IPS-NIHi7 (cell line): ENCODE results near the gene ETV1.

Experiments
- DNase-seq: peaks from one replicate; pipeline ENCODE4 v3.0.0; 2012; ENCODE audit warnings: mixed read lengths; ENCODE audit errors: extremely low spot score

Gene ETV1

DNA sequence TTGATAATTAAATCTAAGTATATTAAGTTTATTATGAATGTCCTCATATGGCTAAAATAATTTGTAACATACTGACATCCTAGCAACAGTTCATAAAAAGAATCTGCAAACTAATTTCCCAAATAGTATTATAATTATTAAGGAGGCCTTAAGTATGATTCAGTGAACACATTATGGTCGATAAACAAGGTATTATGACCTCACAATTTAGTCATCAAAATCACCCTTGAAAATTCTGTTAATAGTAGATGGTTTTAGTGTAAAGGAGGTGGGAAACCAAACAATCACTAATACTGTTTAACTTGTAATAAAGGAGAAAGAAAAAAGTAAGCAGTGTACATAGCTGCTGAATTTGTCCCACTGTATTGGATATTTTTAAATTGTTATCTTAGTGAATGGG, 2.1 kb downstream of the ETV1 start:
- no peak for DNase-seq

DNA sequence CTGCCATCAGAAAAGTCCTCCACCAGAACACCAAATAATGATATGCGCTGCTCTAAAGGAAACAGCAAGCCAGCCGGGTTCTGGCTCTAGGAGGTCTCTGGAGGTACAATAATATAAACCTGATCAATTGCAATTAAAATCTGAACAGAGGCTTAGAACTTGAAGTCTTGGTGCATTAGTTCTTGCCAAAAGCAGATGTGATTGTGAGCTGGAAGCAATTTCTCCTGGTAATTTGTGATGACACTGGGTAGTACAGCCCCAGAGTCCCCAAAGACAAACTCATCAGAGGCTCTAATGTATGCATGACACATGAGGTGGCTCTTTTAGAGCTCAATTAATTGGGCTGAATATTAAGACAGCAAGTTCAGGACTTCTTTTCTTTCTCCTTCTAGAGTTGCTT, 3.3 kb downstream of the ETV1 start:
- DNase-seq: no peak

DNA sequence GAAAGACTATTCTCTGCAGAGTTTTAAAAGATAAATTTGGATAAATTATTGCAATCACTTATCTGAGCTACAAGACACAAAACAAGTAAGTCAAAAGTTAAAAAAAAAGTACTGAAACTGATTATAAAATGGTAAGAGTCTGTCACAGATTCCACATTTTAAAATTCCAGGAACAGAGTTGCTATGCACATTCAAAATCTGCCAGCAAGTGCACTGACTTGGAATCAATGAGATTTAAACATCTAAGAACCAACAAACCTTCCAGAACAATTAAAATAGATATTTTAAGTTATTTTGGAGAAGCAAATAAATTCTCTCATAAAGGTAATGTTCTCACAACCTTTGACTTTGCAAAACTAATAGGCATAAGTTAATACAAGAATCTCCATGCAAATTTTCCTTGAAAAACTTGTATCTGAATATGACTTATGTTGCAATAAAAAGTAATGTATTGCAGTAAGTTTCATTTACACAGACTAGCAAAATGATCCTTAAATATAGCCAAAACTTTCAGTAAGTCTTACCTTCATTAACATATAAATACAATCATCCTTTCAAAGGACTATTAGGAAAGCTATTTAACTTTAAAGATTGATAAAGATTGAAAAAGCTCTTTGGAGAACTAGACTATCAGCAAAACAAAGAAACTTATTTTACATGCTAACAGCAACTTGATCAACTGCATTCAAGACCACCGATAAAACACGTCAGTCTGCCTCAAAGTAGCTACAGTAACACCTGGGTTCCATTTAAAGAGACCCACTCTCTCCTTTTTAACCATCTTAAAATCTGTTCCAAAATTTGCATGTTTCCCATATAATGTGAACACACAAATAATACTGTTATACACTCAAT, 4.4 kb downstream of the ETV1 start:
- DNase-seq: no peak

DNA sequence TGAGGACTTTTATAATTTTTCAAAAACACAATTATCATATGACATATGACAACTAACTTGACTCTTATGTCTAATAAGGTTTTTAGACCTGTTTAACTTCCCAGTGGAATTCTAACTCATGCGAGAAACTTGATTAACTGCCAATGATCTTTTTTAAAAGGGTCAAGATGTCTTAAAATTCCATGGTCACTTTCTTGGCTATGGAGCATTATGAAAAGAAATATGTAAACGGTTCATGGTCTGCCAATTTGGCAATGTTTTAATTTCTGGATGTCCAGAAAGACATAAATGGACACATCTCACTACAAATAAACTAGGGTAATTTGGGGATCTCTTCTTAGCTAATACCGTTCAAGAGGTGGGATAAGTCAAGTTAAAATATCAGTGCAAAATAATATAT, 5.4 kb downstream of the ETV1 start:
- DNase-seq: no peak

DNA sequence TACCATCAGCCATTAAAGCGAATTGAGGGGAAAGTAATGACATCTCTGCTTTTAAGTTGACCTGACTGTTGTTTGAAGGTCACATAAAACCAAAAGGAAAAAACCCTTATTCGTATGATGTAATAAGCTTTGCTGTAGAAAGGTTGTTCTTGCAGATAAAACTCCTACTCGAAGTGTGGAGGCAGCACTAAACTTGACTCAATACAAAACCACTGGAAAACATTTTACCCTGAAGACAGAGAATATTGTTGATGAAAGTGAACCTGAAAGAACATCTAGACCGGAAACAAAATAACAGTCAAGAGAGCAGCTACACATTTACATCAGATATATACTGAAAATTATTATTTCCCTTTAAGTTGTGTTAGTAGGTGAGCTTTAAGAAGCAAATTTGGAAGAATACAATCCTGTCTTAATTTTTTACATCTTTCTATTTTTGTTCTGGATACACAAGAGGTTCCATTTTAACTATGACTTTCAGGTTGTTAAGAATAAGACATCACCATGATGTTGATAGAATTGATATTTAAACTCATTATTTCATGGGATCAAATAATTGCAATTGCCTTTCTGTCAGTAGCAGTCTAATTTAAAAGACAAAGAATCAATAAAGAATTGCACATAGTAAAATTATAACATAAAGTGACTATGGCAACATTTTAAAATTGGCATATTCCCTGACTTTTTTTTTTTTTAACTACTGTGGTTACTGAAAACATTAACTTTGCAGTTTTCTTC, 6.4 kb downstream of the ETV1 start:
- DNase-seq: no peak

DNA sequence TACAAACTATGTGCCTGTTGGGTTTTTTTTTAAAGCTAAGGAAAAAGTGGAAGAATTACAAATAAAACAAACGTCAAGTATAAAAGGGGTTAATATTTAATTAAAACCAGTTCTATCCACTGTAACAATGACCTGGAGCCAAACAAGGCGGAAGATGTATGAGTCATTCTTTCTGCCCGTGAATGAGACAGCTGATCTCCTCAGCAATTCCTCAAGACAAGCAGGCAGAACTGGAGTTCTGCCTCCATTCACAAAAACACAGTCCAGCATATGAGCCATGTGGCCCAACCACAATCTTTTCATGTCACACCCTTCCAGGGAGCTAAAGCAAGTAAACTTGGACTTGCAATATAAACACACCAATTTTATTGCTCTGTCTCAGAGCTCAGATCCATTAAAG, 8.4 kb downstream of the ETV1 start:
- peak; percentile 60 for DNase-seq

DNA sequence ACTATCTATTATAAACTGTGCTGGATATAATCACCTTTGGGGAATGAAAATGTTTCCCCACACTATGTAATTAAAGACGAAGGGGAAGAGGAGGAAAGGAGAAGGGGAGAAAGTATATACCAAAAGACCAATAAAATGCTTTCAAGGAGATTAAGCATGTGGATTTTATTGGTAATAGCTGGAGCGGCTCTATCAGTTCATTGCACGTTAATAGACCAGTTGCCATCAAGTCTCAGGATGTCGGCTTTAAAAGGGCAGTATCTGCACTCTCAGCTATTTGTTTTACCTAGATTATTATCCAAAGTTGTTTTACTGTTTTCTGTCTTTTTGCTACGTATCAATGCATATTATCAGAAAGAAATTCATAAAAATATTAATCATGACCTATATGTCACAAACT, 9.0 kb downstream of the ETV1 start:
- DNase-seq: no peak

DNA sequence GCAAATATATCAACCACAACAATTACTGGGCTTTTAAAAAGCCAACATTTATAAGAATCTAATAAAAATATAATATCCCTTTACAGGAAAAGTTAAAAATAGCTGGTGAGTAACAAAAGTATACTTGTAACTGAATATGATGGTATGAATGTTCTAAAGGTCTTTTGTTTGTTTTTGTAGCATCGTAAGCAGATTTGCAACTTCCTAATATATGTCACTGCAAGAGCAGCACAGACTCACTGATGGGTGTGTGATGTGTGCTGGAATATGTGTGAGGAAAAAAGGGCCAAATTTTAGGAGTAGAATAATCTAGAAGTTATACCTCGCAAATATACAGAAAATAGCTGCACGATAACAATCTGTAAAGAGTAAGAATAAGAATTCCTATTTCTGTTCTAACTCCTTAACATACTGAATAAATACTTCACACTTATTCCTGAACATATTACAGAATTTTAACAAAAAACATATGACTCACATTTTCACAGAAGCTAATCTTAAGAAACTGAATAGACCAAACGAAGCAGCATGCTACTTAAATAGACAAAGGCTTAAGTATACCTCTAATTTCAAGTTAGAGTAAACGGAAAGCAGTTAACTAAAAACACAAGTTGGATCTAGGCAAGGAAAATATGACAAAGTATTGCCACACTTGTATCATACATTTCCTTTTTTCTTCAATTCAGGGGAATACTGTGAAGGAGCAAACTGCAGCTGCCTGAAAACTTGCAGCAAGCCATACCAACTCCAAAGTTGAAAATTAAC, 9.6 kb downstream of the ETV1 start:
- no peak for DNase-seq

DNA sequence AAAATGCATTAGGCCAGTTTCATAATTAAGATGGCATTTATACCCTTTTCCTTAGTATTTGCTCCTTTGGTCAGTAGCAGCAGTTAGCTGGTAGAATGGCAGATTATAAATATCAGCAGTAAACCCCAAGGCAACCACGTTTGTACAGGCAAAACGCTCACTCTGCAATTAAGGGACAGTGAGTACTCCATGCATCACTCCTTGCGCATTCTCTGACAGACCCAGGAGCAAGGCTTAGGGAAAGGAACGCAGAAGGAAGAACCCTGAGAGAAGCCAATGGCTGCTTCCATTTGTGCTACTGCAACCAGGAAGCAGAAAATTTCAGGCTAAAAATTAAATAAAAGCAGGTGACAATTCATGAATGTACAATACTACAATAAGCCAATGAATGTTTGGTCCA, 12.9 kb downstream of the ETV1 start:
- DNase-seq: no peak

DNA sequence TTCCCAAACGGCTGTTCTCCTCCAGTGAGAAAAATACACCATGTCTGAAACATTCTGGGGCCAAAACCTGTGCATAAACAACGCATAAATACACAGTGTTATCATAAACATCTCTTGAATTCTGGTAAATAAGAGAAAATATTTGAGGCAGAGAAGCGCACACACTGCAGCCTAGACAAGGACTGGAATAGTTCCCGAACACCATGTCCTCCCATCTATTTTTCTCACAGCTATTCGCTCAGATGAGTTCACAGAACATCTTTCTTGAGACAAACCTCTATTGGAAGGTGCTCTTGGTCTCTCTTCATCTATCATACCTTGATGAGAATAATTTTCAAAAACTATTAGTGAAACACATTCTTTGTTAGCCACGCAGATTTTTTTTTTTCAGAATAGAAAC, 24.4 kb downstream of the ETV1 start:
- DNase-seq: no peak

DNA sequence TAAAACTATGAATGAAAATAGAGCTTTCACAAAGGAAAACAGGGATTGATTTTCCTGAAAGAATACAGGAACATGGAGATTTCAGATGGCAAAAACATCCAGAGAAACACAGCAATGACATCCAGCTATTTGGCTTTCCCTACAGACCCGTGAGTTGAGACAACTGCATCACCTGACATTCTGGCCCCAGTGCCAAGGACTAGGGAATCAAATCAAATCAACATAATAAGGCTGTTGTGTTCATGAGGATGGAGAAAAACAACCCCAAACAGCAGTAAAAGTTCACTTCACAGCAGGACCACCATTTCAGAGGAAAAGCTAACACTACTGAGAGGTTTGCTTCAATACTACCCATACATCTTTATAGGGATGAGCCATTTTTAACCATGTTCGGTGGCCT, 25.5 kb downstream of the ETV1 start:
- DNase-seq: no peak

DNA sequence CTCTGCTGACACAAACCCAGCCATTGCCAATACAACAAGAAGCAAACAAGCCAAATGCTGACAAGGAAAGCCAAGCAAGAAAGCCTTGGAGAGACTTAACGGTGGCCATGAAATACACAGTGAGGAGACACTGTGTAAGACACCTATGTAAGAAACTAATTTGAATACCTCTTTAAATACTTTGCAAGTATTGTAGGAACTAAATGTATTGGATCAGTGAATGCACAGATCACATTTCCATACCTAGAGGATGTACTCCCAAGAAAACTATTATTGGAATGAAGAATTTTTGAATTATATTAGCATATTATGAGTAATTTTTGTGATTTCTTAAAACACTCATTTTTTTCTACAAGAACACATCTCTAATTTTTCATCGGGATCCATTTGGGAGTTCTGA, 34.0 kb downstream of the ETV1 start:
- no peak for DNase-seq

DNA sequence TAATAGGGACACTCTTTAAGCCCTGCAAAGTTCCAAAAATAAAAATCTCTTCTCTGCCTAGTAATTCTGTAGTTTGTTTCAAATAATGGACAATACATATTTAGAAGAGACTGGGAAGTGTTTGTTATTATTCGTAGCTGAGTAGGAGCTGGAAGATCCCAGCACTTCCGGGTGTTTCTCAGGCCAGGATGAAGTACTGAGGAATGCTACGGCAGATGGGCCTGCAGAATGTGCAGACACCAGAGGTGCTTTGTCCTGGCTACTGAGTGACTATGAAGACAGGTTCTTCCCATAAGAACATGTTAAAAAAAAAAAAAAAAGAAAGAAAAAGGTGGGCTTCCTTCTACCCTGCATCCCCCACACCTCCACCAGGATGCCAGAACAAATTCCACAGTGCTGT, 36.1 kb downstream of the ETV1 start:
- DNase-seq: no peak

DNA sequence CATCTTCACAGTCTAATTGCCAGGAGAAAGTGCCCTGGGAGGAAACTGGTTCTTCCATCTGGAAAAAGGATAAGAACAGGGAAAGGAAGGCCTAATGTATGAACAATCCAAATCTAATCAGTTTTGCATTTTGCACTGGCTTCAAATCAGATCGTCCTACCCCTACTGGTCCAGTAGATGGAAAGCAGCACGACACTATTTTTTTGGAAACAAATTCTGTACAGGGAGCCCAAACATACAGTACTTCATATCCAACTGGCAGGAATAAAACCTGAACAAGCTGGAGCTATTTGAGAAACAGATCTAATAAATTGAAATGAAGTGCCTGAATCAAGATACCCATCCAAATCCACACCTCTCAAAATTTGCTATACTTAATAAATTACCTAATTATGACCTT, 36.5 kb downstream of the ETV1 start:
- no peak for DNase-seq

DNA sequence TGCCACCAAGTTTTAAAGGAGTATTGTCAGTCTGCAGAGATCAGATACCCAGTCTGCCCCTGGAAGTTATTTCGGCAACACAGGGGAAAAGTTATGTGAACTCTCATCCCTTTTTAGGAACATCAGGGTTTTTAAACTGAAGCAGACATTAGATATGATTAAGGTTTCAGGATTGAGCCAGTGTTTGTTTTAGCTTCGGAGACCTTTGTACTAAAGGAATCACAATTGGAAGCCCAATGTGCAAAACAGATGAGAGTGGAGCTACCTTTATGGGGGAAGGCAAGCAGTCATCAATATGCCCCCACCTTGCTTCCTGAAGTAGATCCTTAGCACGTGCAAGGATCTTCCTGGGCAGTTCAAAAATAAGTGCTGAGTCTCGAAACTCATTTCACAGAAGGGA, 39.5 kb downstream of the ETV1 start:
- DNase-seq: no peak

DNA sequence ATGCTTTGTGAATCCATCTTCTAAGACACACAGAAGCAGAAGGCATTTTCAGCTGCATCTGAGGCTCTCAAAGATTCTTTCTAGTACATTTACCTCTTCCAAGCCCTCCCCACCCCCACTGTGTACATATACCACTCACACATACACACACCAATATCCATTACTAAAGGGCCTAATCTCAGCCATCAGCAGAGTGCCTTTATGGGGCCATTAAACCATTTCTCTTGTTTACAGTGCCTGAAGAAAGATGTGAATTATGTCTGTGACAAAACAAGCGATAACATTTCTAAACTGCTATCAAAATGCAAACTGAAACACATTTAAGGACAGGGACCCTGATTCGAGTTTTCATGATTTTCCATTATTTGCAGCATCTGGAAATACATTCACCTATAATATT, 40.0 kb downstream of the ETV1 start:
- DNase-seq: no peak

DNA sequence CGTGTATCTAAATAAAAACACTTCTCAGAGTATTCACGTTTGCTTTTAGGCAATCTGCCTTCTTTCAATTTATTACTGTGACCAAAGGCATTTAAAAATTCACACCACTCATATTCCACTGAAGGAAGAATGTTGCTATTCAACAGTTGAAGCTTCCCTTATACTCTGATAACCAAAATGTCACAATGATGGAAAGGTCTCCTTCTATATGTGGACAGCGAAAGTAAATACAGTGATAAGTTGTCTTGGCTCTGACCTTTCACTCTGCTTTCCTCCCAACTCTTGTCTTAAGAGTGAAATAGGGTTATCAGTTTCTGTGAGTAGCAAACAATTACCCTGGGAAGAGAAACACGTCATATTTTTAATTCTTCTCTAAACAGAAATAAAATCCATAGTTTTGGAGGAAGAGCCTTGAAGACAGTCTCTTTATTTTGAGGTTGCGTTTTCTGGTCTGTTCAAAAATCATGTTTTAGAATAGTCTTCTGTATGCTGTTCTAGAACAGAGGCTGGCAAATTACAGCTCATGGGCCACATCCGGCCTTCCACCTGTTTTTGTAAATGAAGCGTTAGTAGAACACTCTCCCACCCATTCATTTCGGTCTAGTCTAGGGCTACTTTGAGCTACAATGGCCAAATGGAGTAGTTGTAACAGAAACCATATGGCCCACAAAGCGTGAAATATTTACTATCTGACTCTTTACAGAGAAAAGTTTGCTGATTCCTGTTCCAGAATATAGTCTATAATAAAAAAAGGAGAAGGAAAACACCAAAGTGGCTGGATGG, 41.3 kb downstream of the ETV1 start:
- no peak for DNase-seq

DNA sequence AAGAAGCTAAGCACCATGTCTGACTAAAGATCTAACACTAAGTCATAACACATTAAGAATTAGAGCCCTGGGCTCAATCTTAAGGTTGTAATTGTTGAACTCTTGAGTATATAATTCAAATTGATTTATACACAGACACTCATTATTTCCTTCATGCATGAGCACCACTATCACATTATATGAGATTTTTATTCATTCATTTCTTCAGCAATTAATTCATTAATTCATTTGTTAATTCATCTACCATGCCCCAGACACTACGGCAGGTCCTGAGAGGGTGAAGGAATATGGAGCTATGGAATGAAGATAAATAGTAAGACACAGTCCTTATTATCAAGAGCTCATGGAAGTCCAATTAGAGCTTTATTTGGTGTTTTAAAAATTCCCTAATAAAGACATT, 41.9 kb downstream of the ETV1 start:
- no peak for DNase-seq

DNA sequence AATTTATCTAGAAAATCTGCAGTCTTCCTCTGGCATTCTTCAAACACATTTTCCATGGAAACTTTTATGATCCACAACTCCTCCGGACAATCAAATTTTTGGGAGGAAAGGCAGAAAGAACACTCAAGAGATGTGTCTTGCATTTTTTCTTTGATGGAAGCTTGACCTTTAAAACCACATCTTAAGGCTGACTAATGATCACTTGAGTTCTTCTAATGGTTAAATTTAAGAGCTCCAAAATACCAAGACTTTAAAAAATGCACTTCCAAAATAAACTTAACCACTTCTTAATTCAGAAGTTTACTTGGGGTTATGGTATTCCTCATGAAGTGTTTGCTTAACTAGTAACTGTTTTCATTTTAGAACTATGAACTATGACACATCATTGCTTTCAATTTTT, 43.3 kb downstream of the ETV1 start:
- no peak for DNase-seq

DNA sequence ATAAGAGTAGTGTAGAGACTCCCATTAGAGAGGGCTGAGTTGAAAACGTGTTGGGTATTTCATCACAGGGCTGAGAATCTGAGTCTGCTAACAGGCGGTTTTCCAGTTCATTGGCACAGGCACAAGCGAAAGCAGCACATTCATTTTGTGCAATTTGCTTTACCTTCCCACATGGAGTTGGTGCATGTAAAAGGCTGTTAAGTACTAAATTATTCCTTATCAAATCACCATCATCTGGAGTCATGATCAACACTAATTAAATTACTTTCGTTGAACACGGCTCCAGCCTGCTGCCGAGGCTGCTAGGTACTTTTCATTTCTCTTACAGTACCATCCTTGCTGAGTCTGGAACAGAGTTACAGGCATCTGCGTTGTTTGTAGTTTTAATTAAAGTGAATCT, 43.8 kb downstream of the ETV1 start:
- no peak for DNase-seq

DNA sequence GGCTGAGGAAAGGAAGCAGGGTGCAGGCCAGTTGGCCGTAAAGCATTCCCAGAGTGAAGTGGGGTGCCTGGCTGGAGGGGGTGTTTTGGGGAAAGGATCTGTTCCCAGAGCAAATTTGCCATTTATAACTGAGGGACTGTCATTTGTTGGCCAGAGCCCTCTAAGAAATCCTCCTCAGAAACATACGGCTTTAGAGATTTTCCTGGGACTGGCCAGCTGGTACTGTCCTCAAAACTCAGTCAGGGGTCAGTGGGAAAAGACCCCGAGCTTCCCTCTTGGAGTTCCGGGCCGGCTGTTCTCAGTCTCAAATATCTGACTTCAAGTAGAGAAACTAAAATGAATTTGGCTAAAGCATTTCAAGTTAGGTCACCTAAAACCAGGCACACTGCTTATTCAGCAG, 55.9 kb downstream of the ETV1 start:
- DNase-seq: no peak

DNA sequence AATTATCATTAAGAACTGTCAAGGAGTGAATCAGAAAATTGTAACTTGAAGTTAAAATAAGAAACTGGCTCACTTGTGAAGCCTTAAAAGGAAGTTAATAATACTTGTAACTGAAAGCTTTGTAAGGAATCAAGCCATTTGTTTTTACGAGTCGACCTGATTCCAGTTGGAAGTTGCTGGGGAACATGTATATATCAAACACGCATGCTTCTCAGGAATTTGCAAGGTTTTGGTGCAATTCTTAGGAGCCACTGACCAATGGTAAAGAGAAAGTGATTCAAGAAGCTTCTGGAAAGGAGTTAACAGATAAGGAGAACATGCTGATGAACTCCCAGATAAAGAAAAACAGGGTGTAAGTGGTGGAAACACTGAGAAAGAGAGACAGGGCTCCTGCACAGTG, 56.4 kb downstream of the ETV1 start:
- no peak for DNase-seq
